ENCODE measurements around the gene ACADM. TPM values are rescaled to one million over a fixed set of nuclear protein-coding genes. Genes with fewer than 3 reads are reported as not detected.
"Not testable (repeated sequence)": the region's sequence is repeated elsewhere in the genome, so short reads cannot be mapped to it uniquely, and the experiment has no call there.

ACADM gene
- total RNA-seq, 1 experiment from 2014 or later: 37.9 TPM

DNA sequence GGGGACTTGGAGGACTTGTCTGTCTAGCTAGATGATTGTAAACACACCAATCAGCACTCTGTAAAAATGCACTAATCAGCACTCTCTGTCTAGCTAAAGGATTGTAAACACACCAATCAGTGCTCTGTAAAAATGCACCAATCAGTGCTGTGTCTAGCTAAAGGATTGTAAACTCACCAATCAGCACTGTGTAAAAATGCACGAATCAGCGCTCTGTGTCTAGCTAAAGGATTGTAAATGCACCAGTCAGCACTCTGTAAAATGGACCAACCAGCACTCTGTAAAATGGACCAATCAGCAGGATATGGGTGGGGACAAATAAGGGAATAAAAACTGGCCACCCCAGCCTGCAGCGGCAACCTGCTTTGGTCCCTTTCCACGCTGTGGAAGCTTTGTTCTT is 34.0 kb downstream of the ACADM start:
- H3K4me1 Mint-ChIP-seq; POLR2A ChIA-PET; H3K27me3 Mint-ChIP-seq (ENCODE audit: low read depth); DNase-seq (ENCODE audit: low spot score); H3K4me3 Mint-ChIP-seq; CTCF ChIA-PET; H3K27ac Mint-ChIP-seq; ATAC-seq: not testable (repeated sequence)
- H3K9me3 Mint-ChIP-seq: peaks cover 51% of the 10 kb centered on the region
- peaks cover 56% of the 10 kb centered on the region for H3K36me3 Mint-ChIP-seq

DNA sequence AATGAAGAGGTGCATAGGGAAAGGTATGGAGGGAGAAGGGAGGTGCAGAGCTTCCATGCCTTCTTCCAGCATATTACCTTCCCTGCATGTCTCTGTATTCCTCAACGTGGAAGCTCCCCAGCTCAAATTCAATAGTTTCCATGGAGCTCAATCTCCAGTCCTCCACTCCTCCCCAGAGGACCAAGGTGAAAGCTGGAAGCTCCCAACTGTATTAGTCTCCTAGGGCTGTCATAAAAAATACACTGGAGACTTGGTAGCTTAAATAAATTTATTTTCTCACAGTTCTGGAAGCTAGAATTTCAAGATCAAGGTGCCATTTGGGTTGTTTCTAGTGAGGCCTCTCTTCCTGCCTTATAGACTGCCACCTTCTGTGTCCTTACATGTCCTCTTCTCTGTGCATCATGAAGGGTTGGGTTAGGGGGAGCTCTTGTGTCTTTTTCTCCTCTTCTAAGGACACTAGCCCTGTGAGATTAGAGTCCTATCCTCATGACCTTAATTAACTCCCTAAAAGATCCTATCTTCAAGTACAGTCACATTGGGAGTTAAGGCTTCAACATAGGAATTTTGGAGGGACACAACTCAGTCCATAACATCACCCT is 39.6 kb downstream of the ACADM start:
- Mint-ChIP-seq H3K4me1 (peaks cover 5% of the 10 kb centered on the region), H3K27me3 (ENCODE audit: low read depth) (no peaks in the 10 kb centered on the region), H3K9me3 (peaks cover 2% of the 10 kb centered on the region), H3K27ac (no peak overlapping the region), H3K4me3 (no peak overlapping the region), H3K36me3 (peaks cover under 1% of the 10 kb centered on the region; the same call in 1 of the 2 replicates)
- ChIA-PET CTCF (no interaction called here), POLR2A (interaction anchor here (0.5 kb wide), 1 partner anchor 1128 kb away, joined by 3 read pairs; no protein-coding TSS in a partner anchor)
- DNase-seq (ENCODE audit: low spot score) (no peak), ATAC-seq (peak; percentile 52)
- TF ChIP-seq, protein P1, sequence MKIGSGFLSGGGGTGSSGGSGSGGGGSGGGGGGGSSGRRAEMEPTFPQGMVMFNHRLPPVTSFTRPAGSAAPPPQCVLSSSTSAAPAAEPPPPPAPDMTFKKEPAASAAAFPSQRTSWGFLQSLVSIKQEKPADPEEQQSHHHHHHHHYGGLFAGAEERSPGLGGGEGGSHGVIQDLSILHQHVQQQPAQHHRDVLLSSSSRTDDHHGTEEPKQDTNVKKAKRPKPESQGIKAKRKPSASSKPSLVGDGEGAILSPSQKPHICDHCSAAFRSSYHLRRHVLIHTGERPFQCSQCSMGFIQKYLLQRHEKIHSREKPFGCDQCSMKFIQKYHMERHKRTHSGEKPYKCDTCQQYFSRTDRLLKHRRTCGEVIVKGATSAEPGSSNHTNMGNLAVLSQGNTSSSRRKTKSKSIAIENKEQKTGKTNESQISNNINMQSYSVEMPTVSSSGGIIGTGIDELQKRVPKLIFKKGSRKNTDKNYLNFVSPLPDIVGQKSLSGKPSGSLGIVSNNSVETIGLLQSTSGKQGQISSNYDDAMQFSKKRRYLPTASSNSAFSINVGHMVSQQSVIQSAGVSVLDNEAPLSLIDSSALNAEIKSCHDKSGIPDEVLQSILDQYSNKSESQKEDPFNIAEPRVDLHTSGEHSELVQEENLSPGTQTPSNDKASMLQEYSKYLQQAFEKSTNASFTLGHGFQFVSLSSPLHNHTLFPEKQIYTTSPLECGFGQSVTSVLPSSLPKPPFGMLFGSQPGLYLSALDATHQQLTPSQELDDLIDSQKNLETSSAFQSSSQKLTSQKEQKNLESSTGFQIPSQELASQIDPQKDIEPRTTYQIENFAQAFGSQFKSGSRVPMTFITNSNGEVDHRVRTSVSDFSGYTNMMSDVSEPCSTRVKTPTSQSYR (CRISPR knock-in tag; IDR thresholded peaks at IDR 0.05): no peak
- TF ChIP-seq ZNF121 (CRISPR knock-in tag; IDR thresholded peaks at IDR 0.05) (no peak), NFATC4 (CRISPR knock-in tag; IDR thresholded peaks at IDR 0.05) (no peak), CREM (CRISPR knock-in tag; IDR thresholded peaks at IDR 0.05) (no peak), HMGXB4 (CRISPR knock-in tag; IDR thresholded peaks at IDR 0.05) (no peak), SP1 (CRISPR knock-in tag; conservative IDR thresholded peaks at IDR 0.05) (no peak), ZNF423 (CRISPR knock-in tag; IDR thresholded peaks at IDR 0.05) (no peak), SMAD4 (CRISPR knock-in tag; IDR thresholded peaks at IDR 0.05) (no peak)
- TF ChIP-seq, protein P2, sequence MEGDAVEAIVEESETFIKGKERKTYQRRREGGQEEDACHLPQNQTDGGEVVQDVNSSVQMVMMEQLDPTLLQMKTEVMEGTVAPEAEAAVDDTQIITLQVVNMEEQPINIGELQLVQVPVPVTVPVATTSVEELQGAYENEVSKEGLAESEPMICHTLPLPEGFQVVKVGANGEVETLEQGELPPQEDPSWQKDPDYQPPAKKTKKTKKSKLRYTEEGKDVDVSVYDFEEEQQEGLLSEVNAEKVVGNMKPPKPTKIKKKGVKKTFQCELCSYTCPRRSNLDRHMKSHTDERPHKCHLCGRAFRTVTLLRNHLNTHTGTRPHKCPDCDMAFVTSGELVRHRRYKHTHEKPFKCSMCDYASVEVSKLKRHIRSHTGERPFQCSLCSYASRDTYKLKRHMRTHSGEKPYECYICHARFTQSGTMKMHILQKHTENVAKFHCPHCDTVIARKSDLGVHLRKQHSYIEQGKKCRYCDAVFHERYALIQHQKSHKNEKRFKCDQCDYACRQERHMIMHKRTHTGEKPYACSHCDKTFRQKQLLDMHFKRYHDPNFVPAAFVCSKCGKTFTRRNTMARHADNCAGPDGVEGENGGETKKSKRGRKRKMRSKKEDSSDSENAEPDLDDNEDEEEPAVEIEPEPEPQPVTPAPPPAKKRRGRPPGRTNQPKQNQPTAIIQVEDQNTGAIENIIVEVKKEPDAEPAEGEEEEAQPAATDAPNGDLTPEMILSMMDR (IDR thresholded peaks at IDR 0.05): no peak
- TF ChIP-seq, protein P3, sequence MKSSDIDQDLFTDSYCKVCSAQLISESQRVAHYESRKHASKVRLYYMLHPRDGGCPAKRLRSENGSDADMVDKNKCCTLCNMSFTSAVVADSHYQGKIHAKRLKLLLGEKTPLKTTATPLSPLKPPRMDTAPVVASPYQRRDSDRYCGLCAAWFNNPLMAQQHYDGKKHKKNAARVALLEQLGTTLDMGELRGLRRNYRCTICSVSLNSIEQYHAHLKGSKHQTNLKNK (CRISPR knock-in tag; IDR thresholded peaks at IDR 0.05): no peak

- POLR2A ChIA-PET: interaction anchor here (0.6 kb wide), 1 partner anchor 424 kb away, joined by 3 read pairs; no protein-coding TSS in a partner anchor
- no peak for ATAC-seq
- no peak overlapping the region for H3K4me3 Mint-ChIP-seq
- TF ChIP-seq, protein P4, sequence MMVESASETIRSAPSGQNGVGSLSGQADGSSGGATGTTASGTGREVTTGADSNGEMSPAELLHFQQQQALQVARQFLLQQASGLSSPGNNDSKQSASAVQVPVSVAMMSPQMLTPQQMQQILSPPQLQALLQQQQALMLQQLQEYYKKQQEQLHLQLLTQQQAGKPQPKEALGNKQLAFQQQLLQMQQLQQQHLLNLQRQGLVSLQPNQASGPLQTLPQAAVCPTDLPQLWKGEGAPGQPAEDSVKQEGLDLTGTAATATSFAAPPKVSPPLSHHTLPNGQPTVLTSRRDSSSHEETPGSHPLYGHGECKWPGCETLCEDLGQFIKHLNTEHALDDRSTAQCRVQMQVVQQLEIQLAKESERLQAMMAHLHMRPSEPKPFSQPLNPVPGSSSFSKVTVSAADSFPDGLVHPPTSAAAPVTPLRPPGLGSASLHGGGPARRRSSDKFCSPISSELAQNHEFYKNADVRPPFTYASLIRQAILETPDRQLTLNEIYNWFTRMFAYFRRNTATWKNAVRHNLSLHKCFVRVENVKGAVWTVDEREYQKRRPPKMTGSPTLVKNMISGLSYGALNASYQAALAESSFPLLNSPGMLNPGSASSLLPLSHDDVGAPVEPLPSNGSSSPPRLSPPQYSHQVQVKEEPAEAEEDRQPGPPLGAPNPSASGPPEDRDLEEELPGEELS (CRISPR knock-in tag; IDR thresholded peaks at IDR 0.05): no peak
- TF ChIP-seq NR1H2 (CRISPR knock-in tag; IDR thresholded peaks at IDR 0.05): no peak
- TF ChIP-seq OVOL2 (CRISPR knock-in tag; IDR thresholded peaks at IDR 0.05; ENCODE audit: borderline replicate concordance): no peak
- no peak for TF ChIP-seq GTF2I (CRISPR knock-in tag; conservative IDR thresholded peaks at IDR 0.05)
- TF ChIP-seq ZNF317 (CRISPR knock-in tag; IDR thresholded peaks at IDR 0.05; ENCODE audit: borderline replicate concordance, low read depth): no peak
- TF ChIP-seq ATF1 (CRISPR knock-in tag; IDR thresholded peaks at IDR 0.05): no peak
- TF ChIP-seq, protein P5, sequence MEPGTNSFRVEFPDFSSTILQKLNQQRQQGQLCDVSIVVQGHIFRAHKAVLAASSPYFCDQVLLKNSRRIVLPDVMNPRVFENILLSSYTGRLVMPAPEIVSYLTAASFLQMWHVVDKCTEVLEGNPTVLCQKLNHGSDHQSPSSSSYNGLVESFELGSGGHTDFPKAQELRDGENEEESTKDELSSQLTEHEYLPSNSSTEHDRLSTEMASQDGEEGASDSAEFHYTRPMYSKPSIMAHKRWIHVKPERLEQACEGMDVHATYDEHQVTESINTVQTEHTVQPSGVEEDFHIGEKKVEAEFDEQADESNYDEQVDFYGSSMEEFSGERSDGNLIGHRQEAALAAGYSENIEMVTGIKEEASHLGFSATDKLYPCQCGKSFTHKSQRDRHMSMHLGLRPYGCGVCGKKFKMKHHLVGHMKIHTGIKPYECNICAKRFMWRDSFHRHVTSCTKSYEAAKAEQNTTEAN (CRISPR knock-in tag; IDR thresholded peaks at IDR 0.05): no peak
- TF ChIP-seq, protein P6, sequence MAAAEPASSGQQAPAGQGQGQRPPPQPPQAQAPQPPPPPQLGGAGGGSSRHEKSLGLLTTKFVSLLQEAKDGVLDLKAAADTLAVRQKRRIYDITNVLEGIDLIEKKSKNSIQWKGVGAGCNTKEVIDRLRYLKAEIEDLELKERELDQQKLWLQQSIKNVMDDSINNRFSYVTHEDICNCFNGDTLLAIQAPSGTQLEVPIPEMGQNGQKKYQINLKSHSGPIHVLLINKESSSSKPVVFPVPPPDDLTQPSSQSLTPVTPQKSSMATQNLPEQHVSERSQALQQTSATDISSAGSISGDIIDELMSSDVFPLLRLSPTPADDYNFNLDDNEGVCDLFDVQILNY (CRISPR knock-in tag; IDR thresholded peaks at IDR 0.05): no peak
- TF ChIP-seq GABPB1 (CRISPR knock-in tag; IDR thresholded peaks at IDR 0.05): no peak
- no peak for TF ChIP-seq NFATC4 (CRISPR knock-in tag; IDR thresholded peaks at IDR 0.05)
- TF ChIP-seq, protein P3 (CRISPR knock-in tag; IDR thresholded peaks at IDR 0.05): no peak
Measured at GRCh38 chr1:75765697-75766355, 41.3 kb downstream of the ACADM start.

More at GRCh38 chr1:75765697-75766355, 41.3 kb downstream of the ACADM start:
- Mint-ChIP-seq H3K27ac (no peak overlapping the region), H3K9me3 (no peaks in the 10 kb centered on the region), H3K27me3 (ENCODE audit: low read depth) (no peaks in the 10 kb centered on the region), H3K36me3 (no peaks in the 10 kb centered on the region), H3K4me1 (peaks cover 9% of the 10 kb centered on the region)
- CTCF ChIA-PET: interaction anchor here (0.6 kb wide), 1 partner anchor 70 kb away, joined by 4 read pairs; no protein-coding TSS in a partner anchor
- DNase-seq (ENCODE audit: low spot score): no peak

Measured in WTC11 (cell line).